ENCODE data around the gene ITIH3. TPM values are rescaled to one million over a fixed set of nuclear protein-coding genes. Genes with fewer than 3 reads are reported as not detected.

Gene ITIH3
- total RNA-seq, 1 experiment from 2014 or later, result not detected

DNA sequence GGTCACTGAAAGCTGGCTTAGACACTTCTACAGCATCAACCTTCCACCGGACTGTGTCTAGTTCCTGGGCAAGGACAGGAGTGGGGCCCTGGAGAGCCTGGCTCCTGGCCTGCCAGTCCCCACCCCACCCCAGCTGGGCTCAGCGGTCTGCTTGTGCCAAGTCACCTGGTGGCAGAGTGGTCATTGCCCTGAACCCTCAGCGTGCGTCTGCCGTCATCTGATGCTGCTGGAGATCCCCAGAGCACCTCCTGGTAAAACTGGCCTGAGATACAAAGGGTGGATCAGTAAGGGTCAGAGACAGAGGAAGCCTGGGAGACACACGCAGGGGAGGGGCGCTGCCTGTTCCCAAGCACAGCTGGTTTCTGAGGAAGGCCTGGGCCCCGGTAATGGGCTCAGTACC is 19.2 kb downstream of the ITIH3 start:
- Histone ChIP-seq H2AFZ (ENCODE audit: low read length) (no peak overlapping the region), H3K4ac (ENCODE audit: low read depth, low read length) (no peak overlapping the region), H3K23ac (ENCODE audit: insufficient read length, low read depth, low read length) (no peak overlapping the region), H3K79me1 (ENCODE audit: insufficient read depth, low read depth, low read length, poor library complexity, severe bottlenecking) (no peaks in the 10 kb centered on the region), H3K79me2 (ENCODE audit: insufficient read depth, low read length) (no peaks in the 10 kb centered on the region), H3K27me3 (ENCODE audit: insufficient read depth, low read length) (no peaks in the 10 kb centered on the region), H3K23me2 (ENCODE audit: insufficient read length, low read depth, low read length, poor library complexity, severe bottlenecking) (no peaks in the 10 kb centered on the region), H3K56ac (ENCODE audit: insufficient read length, low read depth, low read length) (no peak overlapping the region), H3K18ac (ENCODE audit: insufficient read length, low read depth, low read length) (no peak overlapping the region), H2BK15ac (ENCODE audit: low read depth, low read length) (no peak overlapping the region), H3K4me2 (ENCODE audit: insufficient read depth, insufficient read length, low read length) (no peak overlapping the region), H4K20me1 (ENCODE audit: control insufficient read depth, insufficient read depth, insufficient read length) (no peaks in the 10 kb centered on the region), H2BK12ac (ENCODE audit: insufficient read length, low read depth, low read length) (no peak overlapping the region), H3T11ph (ENCODE audit: low read length) (no peak overlapping the region), H4K8ac (replicated peaks; ENCODE audit: insufficient read length, low read depth, low read length) (no peak overlapping the region), H3K4me1 (ENCODE audit: insufficient read depth, low read length) (no peaks in the 10 kb centered on the region), H3K14ac (ENCODE audit: insufficient read depth, low read length) (no peak overlapping the region), H2AK5ac (ENCODE audit: insufficient read length, low read length) (no peak overlapping the region), H4K5ac (ENCODE audit: insufficient read length, low read depth, low read length) (no peak overlapping the region), H2BK5ac (ENCODE audit: insufficient read length, low read length) (no peak overlapping the region), H2BK20ac (ENCODE audit: low read depth, low read length, poor library complexity, severe bottlenecking) (no peak overlapping the region), H3K9me3 (ENCODE audit: control insufficient read depth, low read depth, low read length) (no peaks in the 10 kb centered on the region), H3K27ac (ENCODE audit: insufficient read length, low read depth, low read length) (no peak overlapping the region), H2BK120ac (ENCODE audit: low read depth, low read length, poor library complexity, severe bottlenecking) (no peak overlapping the region), H3K9ac (ENCODE audit: extremely low read depth, insufficient read length, low read length) (no peak overlapping the region), H4K91ac (ENCODE audit: insufficient read length, low read depth, low read length) (no peak overlapping the region)
- no peak overlapping the region for H3K27ac Mint-ChIP-seq
- H3K9me3 Mint-ChIP-seq, result no peaks in the 10 kb centered on the region
- H3K36me3 Mint-ChIP-seq (ENCODE audit: insufficient read depth in 1 of 3, low read depth in 3 of 3), result no peaks in the 10 kb centered on the region; a peak in 1 of 7 replicates
- TF ChIP-seq, protein P1, sequence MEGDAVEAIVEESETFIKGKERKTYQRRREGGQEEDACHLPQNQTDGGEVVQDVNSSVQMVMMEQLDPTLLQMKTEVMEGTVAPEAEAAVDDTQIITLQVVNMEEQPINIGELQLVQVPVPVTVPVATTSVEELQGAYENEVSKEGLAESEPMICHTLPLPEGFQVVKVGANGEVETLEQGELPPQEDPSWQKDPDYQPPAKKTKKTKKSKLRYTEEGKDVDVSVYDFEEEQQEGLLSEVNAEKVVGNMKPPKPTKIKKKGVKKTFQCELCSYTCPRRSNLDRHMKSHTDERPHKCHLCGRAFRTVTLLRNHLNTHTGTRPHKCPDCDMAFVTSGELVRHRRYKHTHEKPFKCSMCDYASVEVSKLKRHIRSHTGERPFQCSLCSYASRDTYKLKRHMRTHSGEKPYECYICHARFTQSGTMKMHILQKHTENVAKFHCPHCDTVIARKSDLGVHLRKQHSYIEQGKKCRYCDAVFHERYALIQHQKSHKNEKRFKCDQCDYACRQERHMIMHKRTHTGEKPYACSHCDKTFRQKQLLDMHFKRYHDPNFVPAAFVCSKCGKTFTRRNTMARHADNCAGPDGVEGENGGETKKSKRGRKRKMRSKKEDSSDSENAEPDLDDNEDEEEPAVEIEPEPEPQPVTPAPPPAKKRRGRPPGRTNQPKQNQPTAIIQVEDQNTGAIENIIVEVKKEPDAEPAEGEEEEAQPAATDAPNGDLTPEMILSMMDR (conservative IDR thresholded peaks at IDR 0.05), result no peak
- DNase-seq, result no peak
- no CpG with 5 or more reads among the region's 8 CpGs for WGBS (ENCODE audit: extremely low coverage, insufficient read length, low lambda C conversion rate)
- H3K27me3 Mint-ChIP-seq (ENCODE audit: low read depth), result peaks cover 10% of the 10 kb centered on the region
- H3K4me3 Mint-ChIP-seq, result no peak overlapping the region
- no peaks in the 10 kb centered on the region for H3K4me1 Mint-ChIP-seq

All from H9 (cell line).